ENCODE measurements around the gene MN1.

Gene MN1

GRCh38 chr22:27732841-27733240 lies 68.7 kb downstream of the MN1 start:
- no peak for DNase-seq (ENCODE audit: low spot score)

GRCh38 chr22:27732391-27732790 lies 69.2 kb downstream of the MN1 start:
- DNase-seq (ENCODE audit: low spot score), result no peak

GRCh38 chr22:27731621-27732020 lies 69.9 kb downstream of the MN1 start:
- no peak for DNase-seq (ENCODE audit: low spot score)

- no peak for DNase-seq (ENCODE audit: low spot score)
Observed at GRCh38 chr22:27730641-27731433, 70.7 kb downstream of the MN1 start.

GRCh38 chr22:27729246-27729645 lies 72.3 kb downstream of the MN1 start:
- no peak for DNase-seq (ENCODE audit: low spot score)

GRCh38 chr22:27727673-27728451 lies 73.7 kb downstream of the MN1 start:
- DNase-seq (ENCODE audit: low spot score), result no peak

GRCh38 chr22:27726686-27727449 lies 74.7 kb downstream of the MN1 start:
- DNase-seq (ENCODE audit: low spot score), result no peak

GRCh38 chr22:27726331-27726685 lies 75.2 kb downstream of the MN1 start:
- no peak for DNase-seq (ENCODE audit: low spot score)

- no peak for DNase-seq (ENCODE audit: low spot score)
Observed at GRCh38 chr22:27725661-27726060, 75.9 kb downstream of the MN1 start.

GRCh38 chr22:27724709-27725108 lies 76.8 kb downstream of the MN1 start:
- no peak for DNase-seq (ENCODE audit: low spot score)

GRCh38 chr22:27724157-27724556 lies 77.4 kb downstream of the MN1 start:
- DNase-seq (ENCODE audit: low spot score), result no peak

GRCh38 chr22:27723708-27724107 lies 77.8 kb downstream of the MN1 start:
- no peak for DNase-seq (ENCODE audit: low spot score)

GRCh38 chr22:27723158-27723557 lies 78.4 kb downstream of the MN1 start:
- DNase-seq (ENCODE audit: low spot score), result no peak

- DNase-seq (ENCODE audit: low spot score), result no peak
Observed at GRCh38 chr22:27720860-27721259, 80.7 kb downstream of the MN1 start.

- peak; percentile 30 for DNase-seq (ENCODE audit: low spot score)
Observed at GRCh38 chr22:27719535-27720227, 81.9 kb downstream of the MN1 start.

GRCh38 chr22:27719036-27719347 lies 82.6 kb downstream of the MN1 start:
- DNase-seq (ENCODE audit: low spot score), result no peak

GRCh38 chr22:27718186-27719035 lies 83.1 kb downstream of the MN1 start:
- DNase-seq (ENCODE audit: low spot score), result no peak

GRCh38 chr22:27717094-27717493 lies 84.5 kb downstream of the MN1 start:
- DNase-seq (ENCODE audit: low spot score), result no peak

- no peak for DNase-seq (ENCODE audit: low spot score)
Observed at GRCh38 chr22:27716074-27716473, 85.5 kb downstream of the MN1 start.

- DNase-seq (ENCODE audit: low spot score), result peak; percentile 81
Observed at GRCh38 chr22:27715106-27715505, 86.5 kb downstream of the MN1 start.

GRCh38 chr22:27714068-27714467 lies 87.5 kb downstream of the MN1 start:
- DNase-seq (ENCODE audit: low spot score), result no peak
